Caki2 (cell line): ENCODE data around the gene SLC7A6. TPM values are rescaled to one million over a fixed set of nuclear protein-coding genes. Genes with fewer than 3 reads are reported as not detected.

Experiments used
- DNase-seq: peaks from one replicate; pipeline ENCODE4 v3.0.0-alpha.2; 2015; ENCODE audit warnings: low read depth
- in situ Hi-C: cut with HindIII; loops from 2 replicates; pipeline ENCODE4 v1.10.0; 2016; ENCODE audit warnings: low sequenced_read_pairs, low pct_unique_long_range_greater_than_20kb, mixed read lengths
- total RNA-seq: library from RNA; depleted of rRNA; stranded (reverse); fragments of >200 nt; shearing (Covaris generic); gene quantifications from 2 replicates; pipeline ENCODE4 v1.2.3, GENCODE V29; 2014; ENCODE audit warnings: low replicate concordance

SLC7A6 gene
- total RNA-seq, 1 experiment from 2014 or later, result 21.4 TPM

GRCh38 chr16:68324336-68324735 lies 60.0 kb downstream of the SLC7A6 start:
- DNase-seq, result no peak
- in situ Hi-C loops, result no loop called here

- no peak for DNase-seq
- in situ Hi-C loops, result no loop called here
These were observed 60.5 kb downstream of the SLC7A6 start for GRCh38 chr16:68324780-68325357.

GRCh38 chr16:68328151-68328859 lies 64.0 kb downstream of the SLC7A6 start:
- in situ Hi-C loops, result no loop called here
- DNase-seq, result peak; percentile 69

GRCh38 chr16:68328860-68329390 lies 64.6 kb downstream of the SLC7A6 start:
- no peak for DNase-seq
- in situ Hi-C loops, result no loop called here

GRCh38 chr16:68331879-68332410 lies 67.6 kb downstream of the SLC7A6 start:
- DNase-seq, result no peak
- in situ Hi-C loops, result no loop called here

GRCh38 chr16:68332411-68333121 lies 68.2 kb downstream of the SLC7A6 start:
- in situ Hi-C loops, result no loop called here
- no peak for DNase-seq

GRCh38 chr16:68335175-68335574 lies 70.8 kb downstream of the SLC7A6 start:
- in situ Hi-C loops, result no loop called here
- no peak for DNase-seq

- in situ Hi-C loops, result no loop called here
- DNase-seq, result no peak
These were observed 74.2 kb downstream of the SLC7A6 start for GRCh38 chr16:68338326-68339119.

GRCh38 chr16:68339214-68339613 lies 74.9 kb downstream of the SLC7A6 start:
- no peak for DNase-seq
- in situ Hi-C loops, result no loop called here

- in situ Hi-C loops, result no loop called here
- DNase-seq, result no peak
These were observed 78.3 kb downstream of the SLC7A6 start for GRCh38 chr16:68342620-68343019.

- in situ Hi-C loops, result no loop called here
- DNase-seq, result no peak
These were observed 78.8 kb downstream of the SLC7A6 start for GRCh38 chr16:68343137-68343536.

GRCh38 chr16:68344252-68344651 lies 79.9 kb downstream of the SLC7A6 start:
- in situ Hi-C loops, result no loop called here
- no peak for DNase-seq

- in situ Hi-C loops, result no loop called here
- DNase-seq, result no peak
These were observed 81.1 kb downstream of the SLC7A6 start for GRCh38 chr16:68345351-68345810.

- in situ Hi-C loops, result no loop called here
- DNase-seq, result no peak
These were observed 81.8 kb downstream of the SLC7A6 start for GRCh38 chr16:68345958-68346635.

GRCh38 chr16:68346892-68347480 lies 82.7 kb downstream of the SLC7A6 start:
- in situ Hi-C loops, result no loop called here
- no peak for DNase-seq

- in situ Hi-C loops, result no loop called here
- no peak for DNase-seq
These were observed 83.3 kb downstream of the SLC7A6 start for GRCh38 chr16:68347605-68348004.

GRCh38 chr16:68348639-68349445 lies 84.5 kb downstream of the SLC7A6 start:
- in situ Hi-C loops, result no loop called here
- no peak for DNase-seq
